Activated naive CD4-positive, alpha-beta T cell treated with anti-CD3 and anti-CD28 coated beads for 36 hours (primary cell): Measurements from ENCODE around the gene GRIK5. TPM values are rescaled to one million over a fixed set of nuclear protein-coding genes. Genes with fewer than 3 reads are reported as not detected.
"Not testable (repeated sequence)": the region's sequence is repeated elsewhere in the genome, so short reads cannot be mapped to it uniquely, and the experiment has no call there.

Experiments
- CTCF ChIA-PET: fragments of 350-600 bp; sonication (Branson Sonifier 250); formaldehyde crosslinking; loops from one replicate; lab custom pipeline; 2021; ENCODE audit warnings: antibody characterized with exemption; lab: Charles Lee
- DNase-seq: peaks from one replicate; pipeline ENCODE4 v3.0.0-alpha.2; 2020
- H3K27ac Mint-ChIP-seq: one replicate; pipeline ENCODE4 v1.8.0; 2021; ENCODE audit warnings: mild to moderate bottlenecking, mixed read lengths
- H3K27me3 Mint-ChIP-seq: one replicate; pipeline ENCODE4 v1.8.0; 2021; ENCODE audit warnings: low read depth, mixed read lengths
- H3K36me3 Mint-ChIP-seq: one replicate; pipeline ENCODE4 v1.8.0; 2021; ENCODE audit warnings: low read depth, mixed read lengths
- H3K4me1 Mint-ChIP-seq: one replicate; pipeline ENCODE4 v1.8.0; 2021; ENCODE audit warnings: low read depth, mixed read lengths
- H3K4me3 Mint-ChIP-seq: one replicate; pipeline ENCODE4 v1.8.0; 2021; ENCODE audit warnings: mild to moderate bottlenecking, moderate library complexity, mixed read lengths
- H3K9me3 Mint-ChIP-seq: one replicate; pipeline ENCODE4 v1.8.0; 2021; ENCODE audit warnings: mixed read lengths
- intact Hi-C: fragments of 100-400 bp; cut with micrococcal nuclease; formaldehyde crosslinking; loops from one replicate; pipeline ENCODE4 v1.15.1; 2023
- total RNA-seq, 2 experiments: library from RNA; stranded (reverse); gene quantifications; one replicate each; pipeline ENCODE4 v1.2.3, GENCODE V29; 2021

The GRIK5 gene
- total RNA-seq, 2 experiments from 2014 or later: 1.9 to 2.2 TPM

DNA sequence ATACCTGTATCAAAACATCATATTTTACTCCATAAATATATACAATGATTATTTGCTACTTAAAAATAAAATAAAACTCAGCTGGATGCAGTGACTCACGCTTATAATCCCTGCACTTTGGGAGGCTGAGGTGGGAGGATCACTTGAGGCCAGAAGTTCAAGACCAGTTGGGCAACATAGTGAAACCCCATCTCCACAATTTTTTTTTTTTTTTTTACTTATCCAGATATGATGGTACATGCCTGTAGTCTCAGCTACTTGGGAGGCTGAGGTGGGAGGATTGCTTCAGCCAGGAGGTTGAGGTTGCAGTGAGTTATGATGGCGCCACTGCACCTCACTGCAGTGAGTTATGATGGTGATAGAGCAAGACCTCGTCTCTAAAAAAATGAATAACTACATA is 39.9 kb upstream of the GRIK5 start:
- CTCF ChIA-PET: interaction anchor here (0.6 to 5.3 kb wide), 13 partner anchors 10 to 323 kb away, joined by 3 to 86 read pairs (median 8); partner anchors contain the start of gene POU2F2
- no peak for DNase-seq
- Mint-ChIP-seq H3K4me3 (no peak overlapping the region), H3K27me3 (no peaks in the 10 kb centered on the region), H3K9me3 (no peaks in the 10 kb centered on the region), H3K36me3 (peaks cover 27% of the 10 kb centered on the region), H3K27ac (no peak overlapping the region), H3K4me1 (peaks cover 61% of the 10 kb centered on the region)
- intact Hi-C loops: loop anchor here (2.0 to 5.0 kb wide), 3 partner anchors 292 to 331 kb away; no protein-coding TSS in a partner anchor

GRCh38 chr19:42108527-42109389 is 38.8 kb upstream of the GRIK5 start:
- intact Hi-C loops: loop anchor here (1.0 to 5.0 kb wide), 10 partner anchors 14 to 332 kb away; partner anchors contain the start of genes MEGF8 and POU2F2
- peak; percentile 97 for DNase-seq
- Mint-ChIP-seq H3K4me3 (no peak overlapping the region), H3K4me1 (peaks cover 55% of the 10 kb centered on the region), H3K27ac (peak overlapping the region; percentile 44), H3K36me3 (peaks cover 27% of the 10 kb centered on the region), H3K9me3 (no peaks in the 10 kb centered on the region), H3K27me3 (no peaks in the 10 kb centered on the region)
- CTCF ChIA-PET: interaction anchor here (0.6 to 5.3 kb wide), 37 partner anchors 10 to 332 kb away, joined by 3 to 86 read pairs (median 4); partner anchors contain the start of genes GSK3A and POU2F2

GRCh38 chr19:42105368-42105767 is 35.4 kb upstream of the GRIK5 start:
- peaks cover 30% of the 10 kb centered on the region for H3K4me1 Mint-ChIP-seq
- intact Hi-C loops: loop anchor here (5.0 kb wide), 2 partner anchors 297 to 317 kb away; no protein-coding TSS in a partner anchor
- CTCF ChIA-PET: interaction anchor here (0.5 to 2.4 kb wide), 4 partner anchors 9 to 80 kb away, joined by 3 to 7 read pairs (median 4); no protein-coding TSS in a partner anchor
- peaks cover 11% of the 10 kb centered on the region for H3K36me3 Mint-ChIP-seq
- no peaks in the 10 kb centered on the region for H3K27me3 Mint-ChIP-seq
- H3K27ac Mint-ChIP-seq: peak overlapping the region; percentile 53
- no peak overlapping the region for H3K4me3 Mint-ChIP-seq
- no peaks in the 10 kb centered on the region for H3K9me3 Mint-ChIP-seq
- peak; percentile 28 for DNase-seq

- intact Hi-C loops: no loop called here
- peaks cover 19% of the 10 kb centered on the region for H3K36me3 Mint-ChIP-seq
- no peak overlapping the region for H3K27ac Mint-ChIP-seq
- no peaks in the 10 kb centered on the region for H3K27me3 Mint-ChIP-seq
- no peak for DNase-seq
- no peak overlapping the region for H3K4me3 Mint-ChIP-seq
- peaks cover 20% of the 10 kb centered on the region for H3K4me1 Mint-ChIP-seq
- H3K9me3 Mint-ChIP-seq: no peaks in the 10 kb centered on the region
- CTCF ChIA-PET: interaction anchor here (1.1 to 1.2 kb wide), 2 partner anchors 10 to 29 kb away, joined by 3 read pairs; partner anchors contain the start of gene POU2F2
These were observed 32.9 kb upstream of the GRIK5 start for GRCh38 chr19:42102877-42103276.

GRCh38 chr19:42100241-42100640 is 30.2 kb upstream of the GRIK5 start:
- intact Hi-C loops, H3K4me1 Mint-ChIP-seq, H3K27me3 Mint-ChIP-seq, H3K27ac Mint-ChIP-seq, DNase-seq, H3K9me3 Mint-ChIP-seq, H3K4me3 Mint-ChIP-seq: not testable (repeated sequence)
- peaks cover 21% of the 10 kb centered on the region for H3K36me3 Mint-ChIP-seq
- CTCF ChIA-PET: interaction anchor here (1.2 kb wide), 1 partner anchor 76 kb away, joined by 3 read pairs; no protein-coding TSS in a partner anchor

GRCh38 chr19:42099336-42099925 is 29.4 kb upstream of the GRIK5 start:
- Mint-ChIP-seq H3K27me3 (no peaks in the 10 kb centered on the region), H3K27ac (no peak overlapping the region), H3K9me3 (no peaks in the 10 kb centered on the region), H3K36me3 (peaks cover 22% of the 10 kb centered on the region), H3K4me3 (no peak overlapping the region), H3K4me1 (no peaks in the 10 kb centered on the region)
- intact Hi-C loops: no loop called here
- no peak for DNase-seq
- CTCF ChIA-PET: interaction anchor here (1.5 kb wide), 1 partner anchor 9 kb away, joined by 7 read pairs; no protein-coding TSS in a partner anchor

DNA sequence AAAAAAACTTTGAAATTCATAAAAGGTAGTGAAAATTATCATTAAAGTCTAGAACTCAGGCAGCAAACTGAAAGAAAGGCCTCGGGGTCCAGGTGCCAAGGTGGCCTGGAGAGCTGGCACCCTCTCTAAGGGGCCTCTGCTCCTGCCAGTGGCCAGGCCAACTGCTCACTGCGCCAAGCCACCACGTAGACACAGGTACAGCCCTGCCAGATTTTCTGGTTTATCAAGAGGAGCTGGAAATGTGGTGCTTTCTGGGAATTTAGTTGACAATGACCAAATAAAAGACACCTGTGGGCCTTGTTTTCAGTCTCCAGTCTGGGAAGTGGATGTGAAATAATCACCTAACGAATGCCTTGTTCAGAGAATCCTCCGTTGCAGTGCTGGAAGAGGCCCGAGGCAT is 28.8 kb upstream of the GRIK5 start:
- DNase-seq: no peak
- CTCF ChIA-PET: interaction anchor here (1.5 kb wide), 1 partner anchor 10 kb away, joined by 7 read pairs; no protein-coding TSS in a partner anchor
- Mint-ChIP-seq H3K4me3 (no peak overlapping the region), H3K27me3 (no peaks in the 10 kb centered on the region), H3K9me3 (no peaks in the 10 kb centered on the region), H3K36me3 (peaks cover 29% of the 10 kb centered on the region), H3K4me1 (no peaks in the 10 kb centered on the region), H3K27ac (no peak overlapping the region)
- intact Hi-C loops: no loop called here

DNA sequence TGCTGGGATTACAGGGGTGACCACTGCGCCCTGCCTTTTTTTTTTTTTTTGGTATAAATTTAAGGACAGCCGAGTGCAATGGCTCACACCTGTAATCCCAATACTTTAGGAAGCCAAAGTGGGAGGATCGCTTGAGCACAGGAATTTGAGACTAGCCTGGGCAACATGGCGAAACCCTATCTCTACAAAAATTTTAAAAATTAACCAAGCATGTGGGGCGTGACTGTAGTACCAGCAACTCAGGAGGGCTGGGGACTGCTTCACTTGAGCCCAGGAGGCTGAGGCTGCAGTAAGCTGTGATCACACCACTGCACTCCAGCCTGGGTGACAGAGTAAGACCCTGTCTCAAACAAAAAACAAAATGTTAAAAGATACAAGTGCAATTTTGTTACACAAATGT is 27.5 kb upstream of the GRIK5 start:
- H3K4me3 Mint-ChIP-seq: no peak overlapping the region
- H3K9me3 Mint-ChIP-seq: no peaks in the 10 kb centered on the region
- H3K27ac Mint-ChIP-seq: no peak overlapping the region
- CTCF ChIA-PET: interaction anchor here (0.9 to 1.1 kb wide), 2 partner anchors 10 to 110 kb away, joined by 4 to 6 read pairs; no protein-coding TSS in a partner anchor
- no peaks in the 10 kb centered on the region for H3K4me1 Mint-ChIP-seq
- peaks cover 29% of the 10 kb centered on the region for H3K36me3 Mint-ChIP-seq
- no peak for DNase-seq
- intact Hi-C loops: no loop called here
- no peaks in the 10 kb centered on the region for H3K27me3 Mint-ChIP-seq

DNA sequence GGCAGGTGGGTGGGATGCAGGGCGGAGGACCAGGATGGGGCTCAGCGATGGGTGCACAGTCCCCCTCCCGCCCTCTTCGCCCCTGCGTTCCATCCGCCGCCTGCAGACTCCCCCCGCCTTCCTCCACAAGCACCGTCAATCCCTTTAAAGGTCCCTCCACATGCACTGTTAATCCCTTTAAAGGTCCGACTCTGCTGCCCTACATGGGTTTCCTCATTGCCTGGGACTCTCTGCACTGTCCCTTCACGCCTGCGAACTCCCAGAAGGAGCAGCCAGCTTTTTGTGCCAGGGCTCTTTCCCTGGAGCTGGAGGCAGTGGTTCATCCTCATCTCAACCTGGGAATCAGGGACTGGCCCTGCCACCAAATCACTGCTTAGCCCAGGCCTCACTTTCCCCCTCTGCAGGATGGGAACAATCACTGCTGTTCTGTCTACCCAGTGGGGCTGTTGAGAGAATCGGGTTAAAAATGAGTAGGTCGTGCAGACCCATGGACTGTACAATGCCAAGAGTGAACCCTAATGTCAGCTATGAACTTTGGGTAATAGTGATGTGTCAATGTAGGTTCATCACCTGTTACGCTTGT is 26.3 kb upstream of the GRIK5 start:
- no peaks in the 10 kb centered on the region for H3K27me3 Mint-ChIP-seq
- H3K4me1 Mint-ChIP-seq: peaks cover 2% of the 10 kb centered on the region
- no peak overlapping the region for H3K27ac Mint-ChIP-seq
- no peak overlapping the region for H3K4me3 Mint-ChIP-seq
- H3K36me3 Mint-ChIP-seq: peaks cover 31% of the 10 kb centered on the region
- DNase-seq: no peak
- no peaks in the 10 kb centered on the region for H3K9me3 Mint-ChIP-seq
- intact Hi-C loops: no loop called here
- CTCF ChIA-PET: interaction anchor here (0.6 to 1.2 kb wide), 4 partner anchors 11 to 439 kb away, joined by 4 to 6 read pairs (median 4); no protein-coding TSS in a partner anchor

DNA sequence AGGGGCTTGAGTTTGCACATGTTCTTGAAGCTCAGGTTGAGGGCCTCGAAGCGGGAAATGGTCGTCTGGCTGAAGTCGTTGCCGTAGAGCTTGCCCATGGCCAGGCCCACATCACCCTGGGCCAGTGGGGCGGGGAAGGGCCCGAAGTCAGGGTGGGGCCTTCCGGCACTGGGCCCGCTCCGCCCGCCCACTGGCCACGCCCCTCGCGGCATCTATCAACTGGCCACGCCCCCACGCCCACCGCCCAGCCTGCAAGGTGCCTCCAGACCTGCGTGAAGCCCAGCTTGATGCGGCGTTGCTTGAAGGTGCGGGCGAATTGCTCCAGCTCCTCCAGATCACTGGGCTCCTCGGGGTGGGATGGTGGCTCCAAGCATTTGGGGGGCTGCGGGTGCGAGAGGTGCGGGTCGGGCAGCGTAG is 25.8 kb upstream of the GRIK5 start:
- no peak for DNase-seq
- H3K27ac Mint-ChIP-seq: no peak overlapping the region
- H3K4me1 Mint-ChIP-seq: peaks cover 2% of the 10 kb centered on the region
- H3K4me3 Mint-ChIP-seq: no peak overlapping the region
- no peaks in the 10 kb centered on the region for H3K27me3 Mint-ChIP-seq
- H3K9me3 Mint-ChIP-seq: no peaks in the 10 kb centered on the region
- intact Hi-C loops: no loop called here
- peaks cover 33% of the 10 kb centered on the region for H3K36me3 Mint-ChIP-seq
- CTCF ChIA-PET: interaction anchor here (0.6 to 1.2 kb wide), 2 partner anchors 13 to 81 kb away, joined by 4 read pairs; no protein-coding TSS in a partner anchor

- Mint-ChIP-seq H3K27me3 (no peaks in the 10 kb centered on the region), H3K4me3 (no peak overlapping the region), H3K27ac (no peak overlapping the region), H3K9me3 (no peaks in the 10 kb centered on the region), H3K4me1 (peaks cover 2% of the 10 kb centered on the region), H3K36me3 (peaks cover 33% of the 10 kb centered on the region)
- intact Hi-C loops: no loop called here
- DNase-seq: no peak
- CTCF ChIA-PET: interaction anchor here (1.1 kb wide), 1 partner anchor 86 kb away, joined by 3 read pairs; no protein-coding TSS in a partner anchor
These were observed 25.3 kb upstream of the GRIK5 start for GRCh38 chr19:42095142-42095813.
